Measurements from ENCODE around the gene OPCML.

Gene OPCML

DNA sequence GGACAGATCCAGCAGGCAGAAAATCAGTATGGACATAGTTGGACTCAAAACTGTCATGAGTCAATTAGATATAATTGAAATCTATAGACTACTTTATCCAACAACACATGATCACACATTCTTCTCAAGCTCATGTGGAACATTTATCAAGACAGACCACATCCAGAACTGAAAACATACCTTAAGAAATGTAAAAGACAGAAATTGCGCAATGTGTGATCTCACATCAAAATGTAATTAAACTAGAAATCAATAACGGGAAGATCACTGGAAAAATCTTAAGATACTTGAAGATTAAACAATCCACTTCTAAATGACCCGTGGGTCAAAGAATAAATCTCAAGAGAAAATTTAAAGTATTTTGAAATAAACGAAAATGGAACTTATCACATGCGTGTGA lies 435.3 kb downstream of the OPCML start:
- no peak overlapping the region for H4K8ac ChIP-seq (ENCODE audit: low read depth, low read length)
- H3K4me1 ChIP-seq (ENCODE audit: control insufficient read depth in 2 of 2, insufficient read depth in 1 of 2, low read depth in 1 of 2, low read length in 2 of 2) = no peaks in the 10 kb centered on the region
- H3K9me3 ChIP-seq (replicated peaks in 1 of 2; ENCODE audit: control insufficient read depth in 2 of 2, insufficient read depth in 1 of 2, low read depth in 1 of 2, low read length in 2 of 2) = peaks cover 0 to 2% of the 10 kb centered on the region in 2 donors
- H3K23ac ChIP-seq (ENCODE audit: low read depth, low read length, poor library complexity) = no peak overlapping the region
- no peak overlapping the region for H3K4me2 ChIP-seq (ENCODE audit: insufficient read depth, low read length, poor library complexity, severe bottlenecking)
- WGBS, 2 donors (ENCODE audit: extremely low coverage in 2 of 2, insufficient read length in 2 of 2, insufficient replicate concordance in 1 of 2) = no CpG with 5 or more reads among the region's 5 CpGs
- H3K36me3 ChIP-seq (replicated peaks in 1 of 2; ENCODE audit: control insufficient read depth in 2 of 2, insufficient read depth in 2 of 2, low read length in 2 of 2) = no peaks in the 10 kb centered on the region
- no peak overlapping the region for H4K91ac ChIP-seq (ENCODE audit: low read depth, low read length, poor library complexity)
- no peak overlapping the region for H3K4ac ChIP-seq (ENCODE audit: low read length)
- no peak overlapping the region for H3K27ac ChIP-seq (replicated peaks; ENCODE audit: low read length)
- H3K79me1 ChIP-seq (ENCODE audit: low read depth, low read length) = no peaks in the 10 kb centered on the region
- no peak overlapping the region for H2BK120ac ChIP-seq (ENCODE audit: low read depth, low read length)
- no peak overlapping the region for H3K14ac ChIP-seq (ENCODE audit: low read length)
- H3K9ac ChIP-seq (ENCODE audit: low read depth, low read length, poor library complexity) = no peak overlapping the region
- H2AK5ac ChIP-seq (ENCODE audit: low read depth, low read length) = no peak overlapping the region
- no peak overlapping the region for H3K18ac ChIP-seq (ENCODE audit: low read length)
- no peaks in the 10 kb centered on the region for H3K27me3 ChIP-seq (ENCODE audit: control insufficient read depth in 3 of 3, insufficient read depth in 3 of 3, low read depth in 1 of 3, low read length in 3 of 3)
- H2BK12ac ChIP-seq (ENCODE audit: low read length) = no peak overlapping the region
- H2BK5ac ChIP-seq (ENCODE audit: low read length) = no peak overlapping the region
- no peak overlapping the region for H3K4me3 ChIP-seq (ENCODE audit: low read length in 2 of 2)
- no peak overlapping the region for H2AFZ ChIP-seq (ENCODE audit: low read length)
- no peak overlapping the region for H2BK15ac ChIP-seq (ENCODE audit: low read length)
- no peak for DNase-seq (ENCODE audit: low spot score)

DNA sequence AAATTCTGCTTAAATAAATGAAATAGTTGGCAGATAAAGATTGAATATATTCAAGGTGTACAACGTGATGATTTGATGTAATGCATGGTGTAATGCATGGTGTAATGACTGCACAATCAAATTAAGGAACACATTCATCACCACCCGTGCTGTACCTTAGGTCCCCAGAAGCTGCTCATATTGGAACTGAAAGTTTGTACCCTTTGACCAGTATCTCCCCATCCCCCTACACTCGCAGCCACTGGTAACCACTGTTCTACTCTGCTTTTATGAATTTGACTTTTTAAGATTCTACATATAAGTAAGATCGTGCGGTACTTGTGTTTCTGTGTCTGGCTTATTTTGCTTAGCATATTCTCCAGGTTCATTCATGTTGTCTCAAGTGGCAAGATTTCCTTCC lies 445.8 kb downstream of the OPCML start:
- Histone ChIP-seq H3K14ac (ENCODE audit: low read length) (no peak overlapping the region), H3K4me2 (ENCODE audit: insufficient read depth, low read length, poor library complexity, severe bottlenecking) (no peak overlapping the region), H3K4ac (ENCODE audit: low read length) (no peak overlapping the region), H3K79me1 (ENCODE audit: low read depth, low read length) (no peaks in the 10 kb centered on the region), H2BK5ac (ENCODE audit: low read length) (no peak overlapping the region), H2BK120ac (ENCODE audit: low read depth, low read length) (no peak overlapping the region), H3K9me3 (replicated peaks in 1 of 2; ENCODE audit: control insufficient read depth in 2 of 2, insufficient read depth in 1 of 2, low read depth in 1 of 2, low read length in 2 of 2) (no peaks in the 10 kb centered on the region), H3K27me3 (ENCODE audit: control insufficient read depth in 3 of 3, insufficient read depth in 3 of 3, low read depth in 1 of 3, low read length in 3 of 3) (peaks cover 0 to 23% (median 12%) of the 10 kb centered on the region in 3 experiments), H3K23ac (ENCODE audit: low read depth, low read length, poor library complexity) (no peak overlapping the region), H3K4me1 (ENCODE audit: control insufficient read depth in 2 of 2, insufficient read depth in 1 of 2, low read depth in 1 of 2, low read length in 2 of 2) (peaks cover 0 to 3% of the 10 kb centered on the region in 2 donors), H4K8ac (ENCODE audit: low read depth, low read length) (no peak overlapping the region), H2BK12ac (ENCODE audit: low read length) (no peak overlapping the region), H3K27ac (replicated peaks; ENCODE audit: low read length) (no peak overlapping the region), H3K18ac (ENCODE audit: low read length) (no peak overlapping the region), H3K36me3 (replicated peaks in 1 of 2; ENCODE audit: control insufficient read depth in 2 of 2, insufficient read depth in 2 of 2, low read length in 2 of 2) (no peaks in the 10 kb centered on the region), H2AFZ (ENCODE audit: low read length) (no peak overlapping the region), H3K4me3 (ENCODE audit: low read length in 2 of 2) (no peak overlapping the region), H2BK15ac (ENCODE audit: low read length) (no peak overlapping the region), H3K9ac (ENCODE audit: low read depth, low read length, poor library complexity) (no peak overlapping the region), H2AK5ac (ENCODE audit: low read depth, low read length) (no peak overlapping the region), H4K91ac (ENCODE audit: low read depth, low read length, poor library complexity) (no peak overlapping the region)
- WGBS, 2 donors (ENCODE audit: extremely low coverage in 2 of 2, insufficient read length in 2 of 2, insufficient replicate concordance in 1 of 2) = no CpG with 5 or more reads among the region's 5 CpGs
- no peak for DNase-seq (ENCODE audit: low spot score)

DNA sequence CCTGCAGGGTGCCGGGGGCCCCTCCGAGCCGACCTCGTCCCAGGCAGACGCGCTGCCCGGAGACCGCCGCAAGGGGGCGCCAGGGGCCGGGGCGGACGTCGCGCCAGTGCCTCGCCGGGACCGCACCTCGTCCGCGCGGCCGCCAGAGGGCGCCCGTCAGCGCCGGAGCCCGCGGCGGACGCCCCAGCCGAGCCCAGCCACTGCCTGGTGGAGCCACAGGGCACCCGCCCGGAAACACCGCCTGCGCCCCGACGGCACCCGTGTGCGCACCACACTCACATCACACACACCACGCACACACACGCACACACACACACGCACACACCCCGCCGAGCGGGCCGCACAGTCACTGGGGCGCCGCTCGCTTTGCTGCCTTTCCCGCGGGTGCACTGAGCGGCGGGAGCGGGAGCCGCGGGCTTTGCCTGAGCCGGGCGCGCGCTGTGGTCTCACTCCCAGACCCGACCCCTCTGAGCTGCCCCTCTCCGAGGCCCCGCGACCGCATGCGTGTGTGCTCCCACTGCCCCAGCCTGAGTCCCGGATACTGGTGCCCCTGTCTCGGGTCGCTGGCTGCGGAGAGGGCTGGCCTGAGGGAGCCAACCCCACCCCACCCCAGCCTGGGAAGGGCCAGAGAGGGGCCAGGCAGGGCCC lies 449.3 kb downstream of the OPCML start:
- H3K27me3 ChIP-seq (ENCODE audit: control insufficient read depth in 3 of 3, insufficient read depth in 3 of 3, low read depth in 1 of 3, low read length in 3 of 3) = peaks cover 0 to 28% (median 14%) of the 10 kb centered on the region in 3 experiments
- DNase-seq (ENCODE audit: low spot score) = peak; percentile 74
- H2BK12ac ChIP-seq (ENCODE audit: low read length) = peak overlapping the region; percentile 80
- H4K91ac ChIP-seq (ENCODE audit: low read depth, low read length, poor library complexity) = no peak overlapping the region
- no CpG with 5 or more reads among the region's 71 CpGs for WGBS, 2 donors (ENCODE audit: extremely low coverage in 2 of 2, insufficient read length in 2 of 2, insufficient replicate concordance in 1 of 2)
- H3K9me3 ChIP-seq (replicated peaks in 1 of 2; ENCODE audit: control insufficient read depth in 2 of 2, insufficient read depth in 1 of 2, low read depth in 1 of 2, low read length in 2 of 2) = peaks cover 0 to 3% of the 10 kb centered on the region in 2 donors
- no peak overlapping the region for H3K4ac ChIP-seq (ENCODE audit: low read length)
- H3K23ac ChIP-seq (ENCODE audit: low read depth, low read length, poor library complexity) = peak overlapping the region; percentile 81
- peak overlapping the region; percentile 97 for H2BK15ac ChIP-seq (ENCODE audit: low read length)
- no peak overlapping the region for H3K27ac ChIP-seq (replicated peaks; ENCODE audit: low read length)
- peak overlapping the region; percentile 66 for H3K14ac ChIP-seq (ENCODE audit: low read length)
- H3K18ac ChIP-seq (ENCODE audit: low read length) = peak overlapping the region; percentile 94
- no peaks in the 10 kb centered on the region for H3K79me1 ChIP-seq (ENCODE audit: low read depth, low read length)
- peak overlapping the region; percentile 79 for H3K4me2 ChIP-seq (ENCODE audit: insufficient read depth, low read length, poor library complexity, severe bottlenecking)
- H3K4me1 ChIP-seq (ENCODE audit: control insufficient read depth in 2 of 2, insufficient read depth in 1 of 2, low read depth in 1 of 2, low read length in 2 of 2) = peaks cover 0 to 3% of the 10 kb centered on the region in 2 donors
- peak overlapping the region; percentile 92 for H2AFZ ChIP-seq (ENCODE audit: low read length)
- no peak overlapping the region for H4K8ac ChIP-seq (ENCODE audit: low read depth, low read length)
- H2BK5ac ChIP-seq (ENCODE audit: low read length) = no peak overlapping the region
- peak overlapping the region; percentile 70 for H3K9ac ChIP-seq (ENCODE audit: low read depth, low read length, poor library complexity)
- peak overlapping the region; percentile 39 to 83 for H3K4me3 ChIP-seq (ENCODE audit: low read length in 2 of 2)
- no peak overlapping the region for H2BK120ac ChIP-seq (ENCODE audit: low read depth, low read length)
- H2AK5ac ChIP-seq (ENCODE audit: low read depth, low read length) = no peak overlapping the region
- H3K36me3 ChIP-seq (replicated peaks in 1 of 2; ENCODE audit: control insufficient read depth in 2 of 2, insufficient read depth in 2 of 2, low read length in 2 of 2) = no peaks in the 10 kb centered on the region

DNA sequence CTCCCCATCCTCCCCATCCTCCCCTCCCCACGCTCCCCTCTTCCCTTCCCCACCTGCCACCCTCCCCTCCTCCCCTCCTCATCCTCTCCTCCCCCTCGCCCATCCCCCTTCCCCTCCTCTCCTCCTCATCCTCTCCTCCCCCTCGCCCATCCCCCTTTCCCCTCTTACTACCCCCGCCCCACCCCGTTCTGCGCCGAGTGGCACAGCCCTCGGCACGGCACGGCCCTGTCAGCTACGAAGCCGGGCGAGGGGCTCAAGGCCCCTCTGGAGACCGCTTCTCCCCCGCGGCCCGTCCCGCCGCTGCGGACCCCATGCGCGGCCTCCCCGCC lies 449.9 kb downstream of the OPCML start:
- 98% methylated on average over 3 of the region's 23 CpGs; no CpG with 5 or more reads in 1 of the 2 donors for WGBS, 2 donors (ENCODE audit: extremely low coverage in 2 of 2, insufficient read length in 2 of 2, insufficient replicate concordance in 1 of 2)

More for the DNA sequence above, 449.9 kb downstream of the OPCML start:
- no peak overlapping the region for H4K91ac ChIP-seq (ENCODE audit: low read depth, low read length, poor library complexity)
- H3K4me1 ChIP-seq (ENCODE audit: control insufficient read depth in 2 of 2, insufficient read depth in 1 of 2, low read depth in 1 of 2, low read length in 2 of 2) = peaks cover 0 to 3% of the 10 kb centered on the region in 2 donors
- no peak overlapping the region for H3K27ac ChIP-seq (replicated peaks; ENCODE audit: low read length)
- peak overlapping the region; percentile 67 for H3K18ac ChIP-seq (ENCODE audit: low read length)
- H2BK5ac ChIP-seq (ENCODE audit: low read length) = no peak overlapping the region
- H2BK120ac ChIP-seq (ENCODE audit: low read depth, low read length) = no peak overlapping the region
- H3K9me3 ChIP-seq (replicated peaks in 1 of 2; ENCODE audit: control insufficient read depth in 2 of 2, insufficient read depth in 1 of 2, low read depth in 1 of 2, low read length in 2 of 2) = peaks cover 0 to 3% of the 10 kb centered on the region in 2 donors
- no peaks in the 10 kb centered on the region for H3K79me1 ChIP-seq (ENCODE audit: low read depth, low read length)
- peak overlapping the region; percentile 83 for H2AFZ ChIP-seq (ENCODE audit: low read length)
- no peak overlapping the region for H2BK12ac ChIP-seq (ENCODE audit: low read length)
- no peak overlapping the region for H3K4ac ChIP-seq (ENCODE audit: low read length)
- peak overlapping the region; percentile 47 for H3K9ac ChIP-seq (ENCODE audit: low read depth, low read length, poor library complexity)
- H2AK5ac ChIP-seq (ENCODE audit: low read depth, low read length) = no peak overlapping the region
- peak; percentile 26 for DNase-seq (ENCODE audit: low spot score)
- peak overlapping the region; percentile 79 for H3K4me2 ChIP-seq (ENCODE audit: insufficient read depth, low read length, poor library complexity, severe bottlenecking)
- H4K8ac ChIP-seq (ENCODE audit: low read depth, low read length) = no peak overlapping the region
- no peaks in the 10 kb centered on the region for H3K36me3 ChIP-seq (replicated peaks in 1 of 2; ENCODE audit: control insufficient read depth in 2 of 2, insufficient read depth in 2 of 2, low read length in 2 of 2)
- no peak overlapping the region for H3K23ac ChIP-seq (ENCODE audit: low read depth, low read length, poor library complexity)
- peak overlapping the region; percentile 8 to 78 for H3K4me3 ChIP-seq (ENCODE audit: low read length in 2 of 2)
- H2BK15ac ChIP-seq (ENCODE audit: low read length) = no peak overlapping the region
- H3K14ac ChIP-seq (ENCODE audit: low read length) = no peak overlapping the region
- H3K27me3 ChIP-seq (ENCODE audit: control insufficient read depth in 3 of 3, insufficient read depth in 3 of 3, low read depth in 1 of 3, low read length in 3 of 3) = peaks cover 0 to 31% (median 14%) of the 10 kb centered on the region in 3 experiments
